Measurements from ENCODE around the gene EFEMP1. TPM values are rescaled to one million over a fixed set of nuclear protein-coding genes. Genes with fewer than 3 reads are reported as not detected.
"Not testable (repeated sequence)": the region's sequence is repeated elsewhere in the genome, so short reads cannot be mapped to it uniquely, and the experiment has no call there.

Gene EFEMP1
- polyA plus RNA-seq, 1 experiment = 1,148 TPM

DNA sequence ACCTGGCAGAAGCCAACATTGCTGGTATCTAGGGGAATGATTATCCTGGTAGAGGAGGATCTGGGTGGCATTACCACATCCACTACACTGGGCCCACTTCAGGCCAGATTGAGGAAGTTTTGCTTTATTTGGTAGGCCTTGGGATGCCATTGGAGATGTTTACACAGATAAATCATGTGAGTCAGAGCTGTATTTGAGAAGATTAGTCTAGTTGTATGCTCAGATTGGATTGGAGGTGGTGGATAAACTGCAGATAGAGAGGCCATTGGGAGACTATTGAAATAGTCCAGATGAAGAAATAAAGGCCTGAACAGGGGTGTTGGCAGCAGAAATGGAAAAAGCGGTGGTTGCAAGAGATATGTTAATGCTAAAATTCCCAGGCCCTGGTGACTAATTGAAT, 81.5 kb downstream of the EFEMP1 start:
- no peaks in the 10 kb centered on the region for H3K36me3 ChIP-seq (ENCODE audit: control insufficient read depth, insufficient read depth, low read length)
- H3K4me3 ChIP-seq (ENCODE audit: low read depth, low read length) = no peak overlapping the region
- CTCF ChIA-PET = no interaction called here
- H3K27me3 ChIP-seq (ENCODE audit: control insufficient read depth, insufficient read depth, low read length) = no peaks in the 10 kb centered on the region
- TF ChIP-seq, protein P1, sequence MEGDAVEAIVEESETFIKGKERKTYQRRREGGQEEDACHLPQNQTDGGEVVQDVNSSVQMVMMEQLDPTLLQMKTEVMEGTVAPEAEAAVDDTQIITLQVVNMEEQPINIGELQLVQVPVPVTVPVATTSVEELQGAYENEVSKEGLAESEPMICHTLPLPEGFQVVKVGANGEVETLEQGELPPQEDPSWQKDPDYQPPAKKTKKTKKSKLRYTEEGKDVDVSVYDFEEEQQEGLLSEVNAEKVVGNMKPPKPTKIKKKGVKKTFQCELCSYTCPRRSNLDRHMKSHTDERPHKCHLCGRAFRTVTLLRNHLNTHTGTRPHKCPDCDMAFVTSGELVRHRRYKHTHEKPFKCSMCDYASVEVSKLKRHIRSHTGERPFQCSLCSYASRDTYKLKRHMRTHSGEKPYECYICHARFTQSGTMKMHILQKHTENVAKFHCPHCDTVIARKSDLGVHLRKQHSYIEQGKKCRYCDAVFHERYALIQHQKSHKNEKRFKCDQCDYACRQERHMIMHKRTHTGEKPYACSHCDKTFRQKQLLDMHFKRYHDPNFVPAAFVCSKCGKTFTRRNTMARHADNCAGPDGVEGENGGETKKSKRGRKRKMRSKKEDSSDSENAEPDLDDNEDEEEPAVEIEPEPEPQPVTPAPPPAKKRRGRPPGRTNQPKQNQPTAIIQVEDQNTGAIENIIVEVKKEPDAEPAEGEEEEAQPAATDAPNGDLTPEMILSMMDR (IDR thresholded peaks at IDR 0.05; ENCODE audit: insufficient read depth, low read depth, low read length) = no peak
- DNase-seq (ENCODE audit: low read depth) = no peak
- POLR2A ChIA-PET = no interaction called here

GRCh38 chr2:55840460-55840859, 83.1 kb downstream of the EFEMP1 start:
- TF ChIP-seq, protein P1 (IDR thresholded peaks at IDR 0.05; ENCODE audit: insufficient read depth, low read depth, low read length) = no peak
- Histone ChIP-seq H3K27me3 (ENCODE audit: control insufficient read depth, insufficient read depth, low read length) (peaks cover 2% of the 10 kb centered on the region), H3K36me3 (ENCODE audit: control insufficient read depth, insufficient read depth, low read length) (no peaks in the 10 kb centered on the region), H3K4me3 (ENCODE audit: low read depth, low read length) (no peak overlapping the region)
- ChIA-PET POLR2A (no interaction called here), CTCF (interaction anchor here (0.7 to 1.1 kb wide), 2 partner anchors 69 to 121 kb away, joined by 3 read pairs; no protein-coding TSS in a partner anchor)
- no peak for DNase-seq (ENCODE audit: low read depth)

DNA sequence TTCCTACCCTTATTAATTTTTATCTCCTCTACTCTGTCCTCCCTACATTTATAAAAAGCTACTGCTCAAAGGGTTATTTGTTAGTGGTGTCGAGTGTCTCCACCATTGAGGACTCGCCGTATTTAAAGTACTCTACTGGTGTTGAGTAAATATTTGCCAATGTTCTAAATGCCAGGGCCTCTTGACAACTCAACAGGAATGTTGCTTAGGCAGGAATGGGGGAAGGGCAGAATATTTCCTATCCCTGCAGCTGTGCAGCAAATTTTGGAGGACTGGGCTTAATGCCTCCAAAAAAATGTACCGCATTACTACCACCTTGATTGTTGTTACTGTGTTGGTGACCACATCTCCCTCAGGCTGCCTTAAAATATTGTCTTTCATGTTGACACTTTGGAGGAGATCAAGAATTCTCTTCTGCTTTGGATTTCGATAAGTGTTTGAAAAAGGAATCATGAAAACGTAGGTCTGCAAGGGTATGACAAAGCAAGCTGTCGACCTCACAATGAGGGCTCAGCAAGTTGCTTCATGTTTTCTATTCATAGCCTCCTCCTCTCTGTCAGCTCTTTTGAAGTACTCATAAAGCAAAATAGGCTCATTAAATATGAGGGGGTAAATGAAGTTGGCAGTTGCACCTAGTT, 84.3 kb downstream of the EFEMP1 start:
- ChIA-PET POLR2A (interaction anchor here (1.1 kb wide), 1 partner anchor 24 kb away, joined by 5 read pairs; no protein-coding TSS in a partner anchor), CTCF (interaction anchor here (0.7 to 1.1 kb wide), 3 partner anchors 9 to 57 kb away, joined by 3 to 4 read pairs (median 3); no protein-coding TSS in a partner anchor)
- Histone ChIP-seq H3K4me3 (ENCODE audit: low read depth, low read length) (no peak overlapping the region), H3K27me3 (ENCODE audit: control insufficient read depth, insufficient read depth, low read length) (peaks cover 2% of the 10 kb centered on the region), H3K36me3 (ENCODE audit: control insufficient read depth, insufficient read depth, low read length) (no peaks in the 10 kb centered on the region)
- DNase-seq (ENCODE audit: low read depth) = no peak
- TF ChIP-seq, protein P1 (IDR thresholded peaks at IDR 0.05; ENCODE audit: insufficient read depth, low read depth, low read length) = no peak

DNA sequence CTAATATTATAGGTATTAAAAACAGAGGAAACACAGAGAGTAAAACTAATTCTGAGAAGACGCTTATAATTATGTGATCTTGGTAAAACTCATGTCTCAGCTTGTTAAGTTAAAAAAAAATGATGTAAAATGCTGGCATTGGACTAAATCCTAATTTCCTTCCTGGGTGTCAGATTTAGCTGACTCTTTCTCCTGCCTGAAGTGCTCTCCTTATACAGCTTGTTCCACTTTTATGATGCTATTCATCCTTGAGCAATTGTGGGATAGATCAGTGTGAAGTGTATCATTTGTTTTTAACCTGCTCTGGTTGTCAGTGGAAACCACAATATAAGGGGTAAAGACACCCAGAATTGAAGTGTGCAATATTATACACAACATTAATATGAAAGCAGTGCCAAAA, 84.9 kb downstream of the EFEMP1 start:
- H3K4me3 ChIP-seq (ENCODE audit: low read depth, low read length) = no peak overlapping the region
- peaks cover 2% of the 10 kb centered on the region for H3K27me3 ChIP-seq (ENCODE audit: control insufficient read depth, insufficient read depth, low read length)
- TF ChIP-seq, protein P1 (IDR thresholded peaks at IDR 0.05; ENCODE audit: insufficient read depth, low read depth, low read length) = no peak
- no peaks in the 10 kb centered on the region for H3K36me3 ChIP-seq (ENCODE audit: control insufficient read depth, insufficient read depth, low read length)
- DNase-seq (ENCODE audit: low read depth) = no peak
- ChIA-PET POLR2A (no interaction called here), CTCF (interaction anchor here (0.7 to 1.1 kb wide), 3 partner anchors 9 to 56 kb away, joined by 3 to 4 read pairs (median 3); no protein-coding TSS in a partner anchor)

- H3K27me3 ChIP-seq (ENCODE audit: control insufficient read depth, insufficient read depth, low read length); H3K36me3 ChIP-seq (ENCODE audit: control insufficient read depth, insufficient read depth, low read length); DNase-seq (ENCODE audit: low read depth); H3K4me3 ChIP-seq (ENCODE audit: low read depth, low read length); POLR2A ChIA-PET: not testable (repeated sequence)
- CTCF ChIA-PET = interaction anchor here (1.0 kb wide), 1 partner anchor 56 kb away, joined by 3 read pairs; no protein-coding TSS in a partner anchor
These were observed 85.5 kb downstream of the EFEMP1 start for GRCh38 chr2:55838117-55838516.

Measured in BJ (cell line).